Stimulated activated CD4-positive, alpha-beta T cell treated with anti-CD3 and anti-CD28 coated beads, Interleukin-4, amount 100 ng/mL, for 24 hours (primary cell): ENCODE measurements around the gene MFSD11.
"Not testable (repeated sequence)": the region's sequence is repeated elsewhere in the genome, so short reads cannot be mapped to it uniquely, and the experiment has no call there.

Source experiments
- DNase-seq: peaks from one replicate; pipeline ENCODE4 v3.0.0-alpha.2; 2020

MFSD11 gene

GRCh38 chr17:76727745-76728456, 10.0 kb upstream of the MFSD11 start:
- peak; percentile 28 for DNase-seq

GRCh38 chr17:76731800-76732733, 5.9 kb upstream of the MFSD11 start:
- not testable (repeated sequence) for DNase-seq

- no peak for DNase-seq
Measured at GRCh38 chr17:76732734-76733617, 4.9 kb upstream of the MFSD11 start.

- no peak for DNase-seq
Measured at GRCh38 chr17:76733618-76733957, 4.3 kb upstream of the MFSD11 start.

- no peak for DNase-seq
Measured at GRCh38 chr17:76734080-76734840, 3.7 kb upstream of the MFSD11 start.

- DNase-seq: no peak
Measured at GRCh38 chr17:76735006-76735405, 2.9 kb upstream of the MFSD11 start.

- no peak for DNase-seq
Measured at GRCh38 chr17:76735586-76736348, 2.2 kb upstream of the MFSD11 start.

- DNase-seq: peak; percentile 68
Measured at GRCh38 chr17:76736349-76737081, 1.4 kb upstream of the MFSD11 start.

GRCh38 chr17:76737082-76737675, 740 bp upstream of the MFSD11 start, which contains the start of gene SRSF2:
SRSF2 (minus strand) TSS chr17:76737331; CDS start chr17:76737160, 171 bp downstream.
- DNase-seq: peak; percentile 98

- no peak for DNase-seq
Measured at GRCh38 chr17:76738468-76738850, 540 bp downstream of the MFSD11 start.

GRCh38 chr17:76739568-76740115, 1.7 kb downstream of the MFSD11 start:
- DNase-seq: not testable (repeated sequence)

- DNase-seq: no peak
Measured at GRCh38 chr17:76740329-76741118, 2.6 kb downstream of the MFSD11 start.

GRCh38 chr17:76742958-76743357, 5.0 kb downstream of the MFSD11 start:
- no peak for DNase-seq

GRCh38 chr17:76744747-76745146, 6.8 kb downstream of the MFSD11 start:
- no peak for DNase-seq

- DNase-seq: not testable (repeated sequence)
Measured at GRCh38 chr17:76745785-76746184, 7.9 kb downstream of the MFSD11 start.

GRCh38 chr17:76747716-76748363, 9.9 kb downstream of the MFSD11 start:
- DNase-seq: no peak

GRCh38 chr17:76748657-76749056, 10.7 kb downstream of the MFSD11 start:
- DNase-seq: no peak

GRCh38 chr17:76751416-76751993, 13.6 kb downstream of the MFSD11 start:
- no peak for DNase-seq
